Lower leg skin (tissue), 4 donors: ENCODE results near the gene SECTM1. TPM values are rescaled to one million over a fixed set of nuclear protein-coding genes. Genes with fewer than 3 reads are reported as not detected.

ENCODE experiments used
- DNase-seq, 2 donors: peaks; one replicate each; pipeline ENCODE4 v3.0.0-alpha.2; 2019; ENCODE audit warnings: low spot score in 2 of 2
- H3K4me3 ChIP-seq: fragments of 200-600 bp; sonication (generic); 2 replicates; pipeline ENCODE4 v1.5.1; 2017; ENCODE audit warnings: mild to moderate bottlenecking, low read depth; ENCODE audit not compliant: poor library complexity, severe bottlenecking
- POLR2A ChIP-seq, 2 donors: fragments of 450-650 bp; IDR thresholded peaks; one replicate each; pipeline ENCODE4 v1.6.1; 2016 to 2017; ENCODE audit warnings: antibody characterized with exemption in 2 of 2, mild to moderate bottlenecking in 1 of 2, moderate library complexity in 1 of 2
- WGBS, 2 donors: methylation state at CpG; one replicate each; pipeline ENCODE4 v1.1.5; 2018; 5-methylcytosine and 5-hydroxymethylcytosine counted together
- intact Hi-C: fragments of 100-400 bp; cut with DNase I; formaldehyde crosslinking; loops from one replicate; pipeline ENCODE4 v1.15.0; 2023; ENCODE audit warnings: low total_unique reads
- total RNA-seq, 4 donors: library from RNA; depleted of rRNA; stranded (reverse); fragments of >200 nt; gene quantifications; one replicate each; pipeline ENCODE4 v1.1.0, GENCODE V29; 2016
- TF ChIP-seq, protein P1 (sequence below), 3 donors: fragments of 450-650 bp; IDR thresholded peaks; one replicate each; pipeline ENCODE4 v1.5.1; 2016; ENCODE audit warnings: antibody characterized with exemption in 3 of 3, mild to moderate bottlenecking in 3 of 3, moderate library complexity in 2 of 3

The SECTM1 gene
- total RNA-seq, 4 donors from 2014 or later, result 12.4 to 16.3 (median 14.5) TPM

DNA sequence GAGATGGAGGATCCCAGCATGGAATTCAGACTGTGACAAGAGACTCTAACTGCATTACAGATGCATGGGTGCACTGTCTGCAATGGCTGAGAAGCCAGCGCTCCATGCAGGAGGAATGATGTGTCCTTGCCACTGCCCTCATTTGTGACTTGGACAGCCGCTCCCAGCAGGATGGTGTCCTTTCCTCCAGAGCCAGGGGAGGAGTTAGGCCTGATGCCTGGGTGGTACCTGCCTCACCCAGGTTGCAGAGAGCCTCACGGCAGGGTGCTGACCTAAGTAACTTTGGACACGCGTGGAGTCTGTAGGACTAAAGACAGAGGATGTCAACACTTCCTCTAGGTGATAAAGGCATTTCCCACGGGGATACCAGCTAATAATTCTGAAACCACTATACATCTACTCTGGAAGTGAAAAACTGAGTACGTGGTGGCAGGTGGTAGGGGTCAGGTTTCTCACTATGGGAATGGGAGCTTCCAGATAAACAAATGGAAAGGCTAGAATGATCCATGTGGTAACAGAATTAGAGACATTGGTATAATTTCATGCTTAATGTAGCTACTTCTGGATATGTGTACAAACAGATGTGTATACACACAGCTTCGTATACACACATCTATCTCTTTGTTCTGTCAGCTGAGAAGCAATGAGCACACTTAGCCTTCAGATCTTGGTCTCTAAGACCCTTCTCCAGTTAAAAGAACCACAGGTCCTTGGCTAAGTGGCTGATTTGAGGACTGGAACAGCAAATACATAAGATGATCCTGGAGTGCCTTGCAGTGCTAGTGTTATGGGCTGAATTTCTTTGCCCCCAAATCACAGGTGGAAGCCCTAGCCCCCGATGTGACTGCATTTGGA is 46.3 kb downstream of the SECTM1 start:
- 85 to 86% methylated on average over 9 of the region's 9 CpGs for WGBS, 2 donors
- no peak for TF ChIP-seq POLR2A (IDR thresholded peaks at IDR 0.05)
- TF ChIP-seq, protein P1, sequence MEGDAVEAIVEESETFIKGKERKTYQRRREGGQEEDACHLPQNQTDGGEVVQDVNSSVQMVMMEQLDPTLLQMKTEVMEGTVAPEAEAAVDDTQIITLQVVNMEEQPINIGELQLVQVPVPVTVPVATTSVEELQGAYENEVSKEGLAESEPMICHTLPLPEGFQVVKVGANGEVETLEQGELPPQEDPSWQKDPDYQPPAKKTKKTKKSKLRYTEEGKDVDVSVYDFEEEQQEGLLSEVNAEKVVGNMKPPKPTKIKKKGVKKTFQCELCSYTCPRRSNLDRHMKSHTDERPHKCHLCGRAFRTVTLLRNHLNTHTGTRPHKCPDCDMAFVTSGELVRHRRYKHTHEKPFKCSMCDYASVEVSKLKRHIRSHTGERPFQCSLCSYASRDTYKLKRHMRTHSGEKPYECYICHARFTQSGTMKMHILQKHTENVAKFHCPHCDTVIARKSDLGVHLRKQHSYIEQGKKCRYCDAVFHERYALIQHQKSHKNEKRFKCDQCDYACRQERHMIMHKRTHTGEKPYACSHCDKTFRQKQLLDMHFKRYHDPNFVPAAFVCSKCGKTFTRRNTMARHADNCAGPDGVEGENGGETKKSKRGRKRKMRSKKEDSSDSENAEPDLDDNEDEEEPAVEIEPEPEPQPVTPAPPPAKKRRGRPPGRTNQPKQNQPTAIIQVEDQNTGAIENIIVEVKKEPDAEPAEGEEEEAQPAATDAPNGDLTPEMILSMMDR (IDR thresholded peaks at IDR 0.05), result no peak
- intact Hi-C loops, result no loop called here
- DNase-seq, result no peak
- H3K4me3 ChIP-seq, result no peak overlapping the region

DNA sequence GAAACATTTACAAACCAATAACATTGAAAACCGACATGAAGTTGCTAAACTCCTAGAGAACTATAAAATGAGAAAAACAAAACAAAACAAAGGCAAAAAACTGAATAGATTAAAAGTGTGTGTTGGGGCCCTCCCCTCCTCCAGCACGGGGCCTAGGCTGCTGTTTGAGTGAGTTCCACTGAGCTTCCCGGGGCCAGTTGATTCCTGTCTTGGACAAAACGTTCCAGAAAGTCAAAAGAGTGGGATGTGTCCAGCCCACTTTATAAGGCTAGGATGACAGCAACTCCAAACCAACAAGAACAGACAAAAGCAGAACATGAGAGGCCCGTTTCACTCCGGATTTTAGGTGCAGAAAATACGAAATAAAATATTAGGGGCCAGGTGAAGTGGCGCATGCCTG is 48.4 kb downstream of the SECTM1 start:
- H3K4me3 ChIP-seq, result no peak overlapping the region
- no peak for TF ChIP-seq POLR2A (IDR thresholded peaks at IDR 0.05)
- TF ChIP-seq, protein P1 (IDR thresholded peaks at IDR 0.05), result no peak
- WGBS, 2 donors, result 45 to 57% methylated on average over 8 of the region's 8 CpGs
- intact Hi-C loops, result no loop called here
- no peak for DNase-seq

DNA sequence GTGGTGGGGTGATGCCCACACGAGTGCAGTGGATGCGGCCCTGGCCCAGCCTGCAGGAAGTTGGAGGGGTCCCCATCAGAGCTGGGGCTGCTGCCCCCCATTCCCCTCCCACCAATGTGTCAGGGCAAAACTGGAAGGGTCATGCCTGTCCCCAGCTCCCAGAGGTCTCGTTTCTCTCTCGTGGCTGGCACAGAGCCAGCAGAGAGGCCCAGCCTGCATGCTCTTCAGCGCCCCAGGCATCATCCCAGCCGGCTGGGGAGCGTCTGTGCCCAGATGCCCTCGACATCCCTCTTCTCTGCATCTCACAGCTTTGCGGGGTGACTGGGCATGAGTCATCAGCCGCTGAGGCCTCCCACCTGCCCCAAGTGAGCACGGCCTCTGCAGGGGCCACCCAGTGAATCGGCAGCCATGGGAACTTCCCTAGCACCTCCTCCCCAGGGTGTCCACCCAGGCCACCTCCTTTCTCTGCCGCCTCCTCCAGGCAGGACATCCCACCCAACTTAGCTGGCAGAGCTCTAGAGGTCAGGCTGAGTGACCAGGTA is 50.3 kb downstream of the SECTM1 start:
- no peak for DNase-seq
- 33 to 42% methylated on average over 9 to 13 of the region's 13 CpGs for WGBS, 2 donors
- TF ChIP-seq, protein P1 (IDR thresholded peaks at IDR 0.05), result no peak
- no peak for TF ChIP-seq POLR2A (IDR thresholded peaks at IDR 0.05)
- H3K4me3 ChIP-seq, result no peak overlapping the region
- intact Hi-C loops, result no loop called here

DNA sequence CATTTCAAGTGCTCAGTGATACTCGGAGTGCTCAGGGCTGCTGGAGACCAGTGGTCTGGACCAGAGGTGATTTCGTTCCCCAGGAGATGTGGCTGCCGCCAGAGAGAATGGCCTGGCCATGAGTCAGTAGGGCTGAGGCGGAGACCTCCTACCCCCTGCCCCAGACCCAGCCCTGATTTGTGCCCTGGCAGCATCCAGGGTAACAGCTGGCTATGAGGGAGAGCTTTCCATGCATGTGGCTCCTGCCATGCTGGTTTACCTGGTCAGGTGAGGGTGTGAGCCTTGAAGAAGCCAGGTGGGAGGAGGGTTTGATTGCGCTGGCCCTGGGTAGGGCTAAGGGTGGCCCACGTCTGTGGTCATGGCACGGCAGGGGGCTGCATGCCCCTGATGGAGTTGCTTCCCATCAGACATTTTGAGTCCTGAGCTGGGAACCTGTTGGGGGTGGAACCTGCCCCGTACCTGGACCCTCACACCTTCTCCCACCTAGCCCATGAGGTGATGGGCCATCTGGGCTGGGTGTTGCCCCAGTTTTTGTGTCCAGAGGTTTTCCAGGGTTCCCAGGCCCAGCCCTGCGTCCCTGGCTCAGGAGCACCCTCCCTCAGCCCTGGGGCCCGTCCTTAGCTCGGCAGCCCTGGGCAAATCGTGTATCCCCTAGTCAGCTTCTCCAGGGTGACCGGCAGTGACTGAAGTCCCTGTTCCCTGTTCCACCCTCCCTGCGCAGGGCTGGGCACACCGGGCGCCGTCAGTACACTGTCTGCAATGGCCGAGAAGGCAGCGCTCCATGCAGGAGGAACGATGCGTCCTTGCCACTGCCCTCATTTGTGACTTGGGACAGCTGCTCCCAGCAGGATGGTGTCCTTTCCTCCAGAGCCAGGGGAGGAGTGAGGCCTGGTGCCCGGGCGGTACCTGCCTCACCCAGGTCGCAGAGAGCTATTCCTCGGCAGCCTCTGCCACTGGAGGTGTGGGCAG is 51.0 kb downstream of the SECTM1 start:
- 79 to 82% methylated on average over 16 to 24 of the region's 25 CpGs for WGBS, 2 donors

More for the DNA sequence above, 51.0 kb downstream of the SECTM1 start:
- no peak overlapping the region for H3K4me3 ChIP-seq
- TF ChIP-seq POLR2A (IDR thresholded peaks at IDR 0.05), result no peak
- TF ChIP-seq, protein P1 (IDR thresholded peaks at IDR 0.05), result no peak
- intact Hi-C loops, result no loop called here
- no peak for DNase-seq
